Smooth muscle cell (in vitro differentiated cells): ENCODE results near the gene INSC. TPM values are rescaled to one million over a fixed set of nuclear protein-coding genes. Genes with fewer than 3 reads are reported as not detected.

ENCODE experiments used
- DNase-seq: peaks from one replicate; lab custom pipeline; 2025; ENCODE audit not compliant: unreplicated experiment; lab: John Stamatoyannopoulos, UW
- H2AFZ ChIP-seq: fragments of 200-600 bp; sonication (generic); 2 replicates; pipeline ENCODE4 v1.6.0; 2016; ENCODE audit warnings: antibody characterized with exemption, low read depth, mild to moderate bottlenecking
- H3F3A ChIP-seq: fragments of 200-600 bp; sonication (generic); 2 replicates; pipeline ENCODE4 v1.6.0; 2017; ENCODE audit warnings: antibody characterized with exemption, low read depth
- H3K27ac ChIP-seq: fragments of 200-600 bp; sonication (generic); 2 replicates; pipeline ENCODE4 v1.5.1; 2016; ENCODE audit warnings: low read depth, mild to moderate bottlenecking
- H3K27me3 ChIP-seq: fragments of 200-600 bp; sonication (generic); 2 replicates; pipeline ENCODE4 v1.6.1; 2016; ENCODE audit warnings: low read depth, mild to moderate bottlenecking
- H3K36me3 ChIP-seq: fragments of 200-600 bp; sonication (generic); 2 replicates; pipeline ENCODE4 v1.5.1; 2016; ENCODE audit warnings: low read depth
- H3K4me1 ChIP-seq: fragments of 200-600 bp; sonication (generic); 2 replicates; pipeline ENCODE4 v1.5.1; 2016; ENCODE audit warnings: low read depth
- H3K4me2 ChIP-seq: fragments of 200-600 bp; sonication (generic); 2 replicates; pipeline ENCODE4 v1.6.0; 2016; ENCODE audit warnings: mild to moderate bottlenecking
- H3K4me3 ChIP-seq: fragments of 200-600 bp; sonication (generic); 2 replicates; pipeline ENCODE4 v1.5.1; 2016; ENCODE audit warnings: mild to moderate bottlenecking
- H3K79me2 ChIP-seq: fragments of 200-600 bp; sonication (generic); 2 replicates; pipeline ENCODE4 v1.6.0; 2016; ENCODE audit warnings: low read depth, mild to moderate bottlenecking
- H3K9ac ChIP-seq: fragments of 200-600 bp; sonication (generic); 2 replicates; pipeline ENCODE4 v1.6.0; 2016; ENCODE audit warnings: low read depth
- H3K9me3 ChIP-seq: fragments of 200-600 bp; sonication (generic); replicated peaks from 2 replicates; pipeline ENCODE4 v1.5.1; 2016; ENCODE audit warnings: low read depth
- H4K20me1 ChIP-seq: fragments of 200-600 bp; sonication (generic); 2 replicates; pipeline ENCODE4 v1.6.0; 2016; ENCODE audit warnings: low read depth
- WGBS: methylation state at CpG from one replicate; pipeline ENCODE4 v1.1.7; 2016; ENCODE audit warnings: low lambda C conversion rate; 5-methylcytosine and 5-hydroxymethylcytosine counted together
- polyA plus RNA-seq: library from polyadenylated mRNA; unstranded; fragments of >200 nt; fragmentation: Nextera tagmentation; extraction: Ambion mirVana; gene quantifications from 2 replicates; pipeline ENCODE4 v1.2.1, GENCODE V29; 2016
- total RNA-seq: library from RNA; depleted of rRNA; stranded (reverse); fragments of >200 nt; gene quantifications from 2 replicates; pipeline ENCODE4 v1.2.3, GENCODE V29; 2014
- TF ChIP-seq, protein P1 (sequence below): fragments of 200-600 bp; sonication (generic); IDR thresholded peaks from 2 replicates; pipeline ENCODE4 v1.5.1; 2017; ENCODE audit warnings: borderline replicate concordance, mild to moderate bottlenecking, antibody characterized with exemption; ENCODE audit not compliant: insufficient read depth, poor library complexity, severe bottlenecking

The INSC gene
- total and polyA plus RNA-seq, 2 experiments from 2014 or later, result not detected

DNA sequence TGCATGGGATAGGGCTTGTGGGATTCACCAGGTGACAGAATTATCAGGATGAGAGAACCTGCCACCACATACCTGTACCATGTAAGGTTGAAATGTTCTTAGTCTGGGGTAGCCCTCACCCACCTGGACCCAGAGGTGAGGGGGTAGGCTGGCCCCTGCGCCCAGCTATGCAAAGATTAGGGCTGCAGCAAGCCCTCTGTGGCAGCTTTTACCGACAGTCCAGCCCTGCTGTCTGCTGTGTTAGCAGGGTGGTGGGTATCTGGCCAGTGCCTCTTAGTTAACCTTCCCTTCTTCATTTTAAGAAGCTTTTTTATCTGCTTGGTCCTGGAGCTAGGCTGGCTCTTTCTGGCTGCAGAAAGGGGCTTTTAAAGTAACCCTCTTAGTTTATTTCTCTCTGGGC lies 13.9 kb downstream of the INSC start:
- H3K9ac ChIP-seq, result no peak overlapping the region
- no peaks in the 10 kb centered on the region for H4K20me1 ChIP-seq
- no peaks in the 10 kb centered on the region for H3K79me2 ChIP-seq
- no peak overlapping the region for H3K4me3 ChIP-seq
- no peaks in the 10 kb centered on the region for H3K9me3 ChIP-seq
- 96% methylated on average over 2 of the region's 2 CpGs for WGBS
- no peaks in the 10 kb centered on the region for H3K36me3 ChIP-seq
- no peaks in the 10 kb centered on the region for H3K4me1 ChIP-seq
- TF ChIP-seq, protein P1, sequence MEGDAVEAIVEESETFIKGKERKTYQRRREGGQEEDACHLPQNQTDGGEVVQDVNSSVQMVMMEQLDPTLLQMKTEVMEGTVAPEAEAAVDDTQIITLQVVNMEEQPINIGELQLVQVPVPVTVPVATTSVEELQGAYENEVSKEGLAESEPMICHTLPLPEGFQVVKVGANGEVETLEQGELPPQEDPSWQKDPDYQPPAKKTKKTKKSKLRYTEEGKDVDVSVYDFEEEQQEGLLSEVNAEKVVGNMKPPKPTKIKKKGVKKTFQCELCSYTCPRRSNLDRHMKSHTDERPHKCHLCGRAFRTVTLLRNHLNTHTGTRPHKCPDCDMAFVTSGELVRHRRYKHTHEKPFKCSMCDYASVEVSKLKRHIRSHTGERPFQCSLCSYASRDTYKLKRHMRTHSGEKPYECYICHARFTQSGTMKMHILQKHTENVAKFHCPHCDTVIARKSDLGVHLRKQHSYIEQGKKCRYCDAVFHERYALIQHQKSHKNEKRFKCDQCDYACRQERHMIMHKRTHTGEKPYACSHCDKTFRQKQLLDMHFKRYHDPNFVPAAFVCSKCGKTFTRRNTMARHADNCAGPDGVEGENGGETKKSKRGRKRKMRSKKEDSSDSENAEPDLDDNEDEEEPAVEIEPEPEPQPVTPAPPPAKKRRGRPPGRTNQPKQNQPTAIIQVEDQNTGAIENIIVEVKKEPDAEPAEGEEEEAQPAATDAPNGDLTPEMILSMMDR, result no peak
- no peak overlapping the region for H3K27ac ChIP-seq
- no peaks in the 10 kb centered on the region for H3F3A ChIP-seq
- H2AFZ ChIP-seq, result no peak overlapping the region
- no peak for DNase-seq
- H3K4me2 ChIP-seq, result no peak overlapping the region
- peaks cover 4% of the 10 kb centered on the region for H3K27me3 ChIP-seq

GRCh38 chr11:15136166-15136565 lies 21.4 kb downstream of the INSC start:
- Histone ChIP-seq H3K9ac (no peak overlapping the region), H3K4me1 (no peaks in the 10 kb centered on the region), H3K79me2 (no peaks in the 10 kb centered on the region), H3K9me3 (no peaks in the 10 kb centered on the region), H4K20me1 (no peaks in the 10 kb centered on the region), H3K4me3 (no peak overlapping the region), H3K36me3 (no peaks in the 10 kb centered on the region), H3K27ac (no peak overlapping the region), H3K27me3 (no peaks in the 10 kb centered on the region), H2AFZ (no peak overlapping the region), H3K4me2 (no peak overlapping the region), H3F3A (no peaks in the 10 kb centered on the region)
- TF ChIP-seq, protein P1, result no peak
- WGBS, result 95% methylated on average over 1 of the region's 1 CpG
- no peak for DNase-seq

- Histone ChIP-seq H3K4me3 (no peak overlapping the region), H3K4me2 (no peak overlapping the region), H3K27me3 (no peaks in the 10 kb centered on the region), H3K79me2 (no peaks in the 10 kb centered on the region), H2AFZ (no peak overlapping the region), H3K9me3 (no peaks in the 10 kb centered on the region), H3K4me1 (no peaks in the 10 kb centered on the region), H3K36me3 (no peaks in the 10 kb centered on the region), H3K9ac (no peak overlapping the region), H4K20me1 (no peaks in the 10 kb centered on the region), H3F3A (no peaks in the 10 kb centered on the region), H3K27ac (no peak overlapping the region)
- no peak for DNase-seq
- 83% methylated on average over 5 of the region's 5 CpGs for WGBS
- TF ChIP-seq, protein P1, result no peak
Measured at GRCh38 chr11:15139096-15139770, 24.5 kb downstream of the INSC start.
